AG04449 (cell line): ENCODE measurements around the gene CHRM4.
"Not testable (repeated sequence)": the region's sequence is repeated elsewhere in the genome, so short reads cannot be mapped to it uniquely, and the experiment has no call there.

Experiments
- CTCF ChIA-PET: fragments of 350-600 bp; formaldehyde crosslinking; extraction: SDS; loops from one replicate; lab custom pipeline; 2021; ENCODE audit warnings: antibody characterized with exemption; lab: Yijun Ruan, JAX
- POLR2A ChIA-PET: fragments of 400-600, 350-600 bp; formaldehyde crosslinking; extraction: SDS; loops from one replicate; lab custom pipeline; 2020; ENCODE audit warnings: antibody characterized with exemption, inconsistent platforms; lab: Yijun Ruan, JAX
- DNase-seq: peaks from one replicate; pipeline ENCODE4 v3.0.0-alpha.2; 2010; ENCODE audit warnings: low read depth, low spot score
- H3K4me3 ChIP-seq: 2 replicates; pipeline ENCODE4 v1.5.1; 2011; ENCODE audit warnings: low read depth, mild to moderate bottlenecking, control low read depth, low read length
- CTCF ChIP-seq: IDR thresholded peaks from one replicate; pipeline ENCODE4 v1.5.1; 2011; ENCODE audit warnings: mild to moderate bottlenecking, moderate library complexity, low read length, control low read depth, inconsistent platforms; ENCODE audit not compliant: insufficient read depth; ENCODE audit errors: missing control alignments

CHRM4 gene

GRCh38 chr11:46374815-46375214 lies 16.8 kb downstream of the CHRM4 start:
- CTCF ChIA-PET: interaction anchor here (1.3 to 27.5 kb wide), 2 partner anchors 14 to 25 kb away, joined by 3 to 498 read pairs; partner anchors contain the start of gene DGKZ
- TF ChIP-seq CTCF: no peak
- no peak for DNase-seq
- POLR2A ChIA-PET: no interaction called here
- H3K4me3 ChIP-seq: no peak overlapping the region

GRCh38 chr11:46373787-46374740 lies 17.5 kb downstream of the CHRM4 start:
- H3K4me3 ChIP-seq: no peak overlapping the region
- ChIA-PET CTCF (interaction anchor here (1.3 to 27.5 kb wide), 2 partner anchors 15 to 24 kb away, joined by 3 to 498 read pairs; partner anchors contain the start of gene DGKZ), POLR2A (no interaction called here)
- no peak for TF ChIP-seq CTCF
- DNase-seq: no peak

- CTCF ChIA-PET: interaction anchor here (0.7 to 27.5 kb wide), 5 partner anchors 11 to 165 kb away, joined by 3 to 498 read pairs (median 5); partner anchors contain the start of gene DGKZ
- DNase-seq, POLR2A ChIA-PET, H3K4me3 ChIP-seq: not testable (repeated sequence)
Observed at GRCh38 chr11:46372501-46372900, 19.1 kb downstream of the CHRM4 start.

- DNase-seq: no peak
- CTCF ChIA-PET: interaction anchor here (0.7 to 27.5 kb wide), 6 partner anchors 11 to 166 kb away, joined by 3 to 498 read pairs (median 6); partner anchors contain the start of gene DGKZ
- no peak overlapping the region for H3K4me3 ChIP-seq
- POLR2A ChIA-PET: no interaction called here
- no peak for TF ChIP-seq CTCF
Observed at GRCh38 chr11:46372086-46372485, 19.5 kb downstream of the CHRM4 start.

GRCh38 chr11:46371262-46371661 lies 20.3 kb downstream of the CHRM4 start:
- H3K4me3 ChIP-seq, POLR2A ChIA-PET, DNase-seq: not testable (repeated sequence)
- CTCF ChIA-PET: interaction anchor here (0.8 to 27.5 kb wide), 5 partner anchors 12 to 165 kb away, joined by 3 to 498 read pairs (median 6); partner anchors contain the start of gene DGKZ

GRCh38 chr11:46370253-46370652 lies 21.3 kb downstream of the CHRM4 start:
- TF ChIP-seq CTCF: no peak
- H3K4me3 ChIP-seq: no peak overlapping the region
- ChIA-PET POLR2A (interaction anchor here (0.6 kb wide), 1 partner anchor 155 kb away, joined by 3 read pairs; no protein-coding TSS in a partner anchor), CTCF (interaction anchor here (0.9 to 27.5 kb wide), 10 partner anchors 8 to 254 kb away, joined by 3 to 498 read pairs (median 9); partner anchors contain the start of gene DGKZ)
- DNase-seq: no peak
